ENCODE measurements around the gene NRP1.
"Not testable (repeated sequence)": the region's sequence is repeated elsewhere in the genome, so short reads cannot be mapped to it uniquely, and the experiment has no call there.

NRP1 gene

DNA sequence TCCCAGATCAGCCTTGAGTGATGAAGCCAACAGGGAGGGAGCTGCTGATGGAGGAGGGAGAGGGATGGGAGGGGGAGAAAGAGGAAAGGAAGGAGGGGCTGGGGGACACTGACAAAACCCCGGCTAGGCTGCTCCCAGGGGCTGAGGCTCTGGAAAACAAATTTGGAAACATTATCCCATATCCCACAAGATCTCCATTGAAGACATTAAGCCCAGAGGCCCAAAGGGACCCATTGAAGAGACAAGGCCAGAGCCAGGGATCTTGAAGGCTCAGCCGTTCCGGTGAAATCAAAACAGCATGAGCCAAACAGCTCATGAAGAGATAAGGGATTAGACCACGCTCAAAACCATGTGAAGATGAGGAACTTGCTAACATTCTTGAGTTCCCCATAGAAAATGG lies 192.2 kb downstream of the NRP1 start:
- no peak for FAIRE-seq

GRCh38 chr10:33141251-33141650 lies 193.2 kb downstream of the NRP1 start:
- no peak for FAIRE-seq

DNA sequence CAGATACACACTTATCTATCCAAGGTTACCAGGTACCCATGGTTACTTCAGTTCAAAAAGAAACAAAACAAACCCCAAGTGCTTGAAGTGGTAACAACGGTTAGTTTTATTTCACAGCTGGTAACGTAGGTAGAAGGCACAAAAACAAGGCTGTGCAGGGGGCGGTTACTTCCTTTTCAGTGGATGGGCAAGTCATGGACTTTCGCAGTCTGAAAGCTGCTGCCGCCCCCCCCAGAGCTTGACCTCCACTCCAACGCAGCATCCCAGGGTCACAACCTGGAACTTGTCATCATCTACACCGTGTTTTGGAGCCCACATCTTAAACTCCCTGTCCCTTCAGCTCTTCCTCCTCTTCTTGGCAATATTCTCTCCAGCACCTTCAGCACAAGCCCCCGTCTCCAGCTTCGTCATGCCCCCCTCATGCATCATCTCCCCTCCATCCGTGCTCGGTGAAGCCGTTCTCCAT lies 195.3 kb downstream of the NRP1 start:
- no peak for FAIRE-seq

GRCh38 chr10:33138686-33139085 lies 195.8 kb downstream of the NRP1 start:
- not testable (repeated sequence) for FAIRE-seq

GRCh38 chr10:33137356-33138005 lies 197.0 kb downstream of the NRP1 start:
- no peak for FAIRE-seq

DNA sequence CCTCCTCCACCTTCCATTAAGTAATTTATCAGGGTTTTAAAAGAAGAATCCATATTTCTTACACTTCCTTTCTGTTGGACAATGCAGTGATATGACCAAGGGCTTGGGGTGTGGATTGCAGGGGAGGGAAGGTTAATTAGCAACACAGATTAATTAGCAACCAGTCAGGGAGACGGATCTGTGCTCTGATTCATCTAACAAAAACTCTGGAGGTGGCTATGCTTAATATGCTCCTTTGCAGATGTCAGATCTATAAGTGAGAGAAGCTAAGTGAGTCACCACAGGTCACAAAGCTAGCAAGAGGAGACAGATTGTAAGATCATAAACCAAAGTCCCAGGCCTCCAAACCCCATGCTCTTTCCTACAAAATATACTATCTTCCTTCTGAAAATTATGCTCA lies 197.7 kb downstream of the NRP1 start:
- no peak for FAIRE-seq

GRCh38 chr10:33136271-33136670 lies 198.2 kb downstream of the NRP1 start:
- no peak for FAIRE-seq

DNA sequence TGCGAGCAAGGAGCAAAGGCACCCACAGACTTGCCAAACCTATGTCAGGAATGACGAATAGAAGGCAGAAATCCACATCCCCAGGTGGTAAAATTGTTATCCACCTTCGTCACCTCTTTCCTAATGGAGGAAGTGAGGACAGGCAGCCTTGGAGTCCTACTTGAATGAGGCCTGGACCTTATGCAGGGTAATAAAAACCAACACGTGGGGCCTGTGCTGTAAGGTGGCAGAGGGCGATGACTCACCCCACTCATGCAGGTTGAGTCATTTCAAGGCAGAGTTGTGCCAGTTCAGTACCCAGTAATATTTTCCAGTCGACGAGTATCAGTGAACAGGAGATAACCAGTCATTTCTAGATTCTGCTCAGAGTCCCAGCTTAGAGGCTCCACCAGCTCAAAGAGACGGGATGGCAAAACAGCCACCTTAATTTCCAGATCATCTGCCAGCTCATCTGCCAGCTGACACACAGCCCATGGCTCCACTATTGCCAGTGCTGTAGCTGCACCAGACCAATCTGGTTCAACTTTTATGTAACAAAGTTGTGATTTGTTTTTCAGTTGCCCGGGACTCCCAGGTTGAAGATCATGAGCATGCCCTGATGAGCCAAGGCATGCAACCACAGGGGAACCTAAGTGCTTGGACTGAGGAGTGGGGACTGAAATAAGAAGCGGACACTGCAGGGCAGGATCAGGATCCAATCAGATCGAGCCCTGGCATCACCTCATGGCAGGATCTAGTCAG lies 200.3 kb downstream of the NRP1 start:
- no peak for FAIRE-seq

DNA sequence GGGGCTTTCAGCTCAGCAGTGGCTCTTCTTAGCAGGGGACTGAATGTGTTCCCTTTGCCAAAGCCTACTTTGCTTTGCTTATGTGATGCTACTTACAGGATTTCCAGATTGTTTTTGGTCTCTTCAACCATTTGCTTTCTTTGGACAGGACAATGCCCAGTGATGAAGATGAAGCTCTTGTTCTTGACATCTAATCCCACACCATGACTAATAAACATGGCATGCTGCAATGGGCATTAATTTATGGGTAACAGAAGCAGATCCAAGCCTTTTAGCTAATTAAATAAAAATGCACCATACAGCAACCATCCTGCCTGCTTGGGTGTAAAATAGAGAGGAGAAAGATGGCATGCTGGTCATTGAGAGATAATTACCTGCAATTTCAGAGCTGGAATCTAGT lies 200.9 kb downstream of the NRP1 start:
- no peak for FAIRE-seq

DNA sequence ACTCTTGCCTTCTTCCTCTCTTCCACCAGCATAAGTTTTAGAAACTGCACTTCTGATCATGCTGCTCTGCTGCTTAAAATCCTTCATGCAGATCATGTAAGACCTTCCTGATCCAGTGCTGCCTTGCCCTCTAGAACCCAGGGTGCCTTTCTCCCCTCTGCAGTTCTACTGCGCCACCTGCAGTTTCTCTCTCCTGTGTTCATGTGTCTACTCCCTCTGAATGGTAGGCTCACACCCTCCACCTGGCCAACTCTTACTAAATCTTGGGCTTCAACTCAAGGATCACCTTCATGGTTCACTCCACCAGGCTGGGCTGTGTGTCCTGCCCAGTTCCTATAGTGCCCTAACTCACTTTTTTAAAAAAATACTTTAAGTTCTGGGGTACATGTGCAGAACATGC lies 201.8 kb downstream of the NRP1 start:
- FAIRE-seq: no peak

- FAIRE-seq: no peak
These were observed 204.5 kb downstream of the NRP1 start for GRCh38 chr10:33129996-33130386.

DNA sequence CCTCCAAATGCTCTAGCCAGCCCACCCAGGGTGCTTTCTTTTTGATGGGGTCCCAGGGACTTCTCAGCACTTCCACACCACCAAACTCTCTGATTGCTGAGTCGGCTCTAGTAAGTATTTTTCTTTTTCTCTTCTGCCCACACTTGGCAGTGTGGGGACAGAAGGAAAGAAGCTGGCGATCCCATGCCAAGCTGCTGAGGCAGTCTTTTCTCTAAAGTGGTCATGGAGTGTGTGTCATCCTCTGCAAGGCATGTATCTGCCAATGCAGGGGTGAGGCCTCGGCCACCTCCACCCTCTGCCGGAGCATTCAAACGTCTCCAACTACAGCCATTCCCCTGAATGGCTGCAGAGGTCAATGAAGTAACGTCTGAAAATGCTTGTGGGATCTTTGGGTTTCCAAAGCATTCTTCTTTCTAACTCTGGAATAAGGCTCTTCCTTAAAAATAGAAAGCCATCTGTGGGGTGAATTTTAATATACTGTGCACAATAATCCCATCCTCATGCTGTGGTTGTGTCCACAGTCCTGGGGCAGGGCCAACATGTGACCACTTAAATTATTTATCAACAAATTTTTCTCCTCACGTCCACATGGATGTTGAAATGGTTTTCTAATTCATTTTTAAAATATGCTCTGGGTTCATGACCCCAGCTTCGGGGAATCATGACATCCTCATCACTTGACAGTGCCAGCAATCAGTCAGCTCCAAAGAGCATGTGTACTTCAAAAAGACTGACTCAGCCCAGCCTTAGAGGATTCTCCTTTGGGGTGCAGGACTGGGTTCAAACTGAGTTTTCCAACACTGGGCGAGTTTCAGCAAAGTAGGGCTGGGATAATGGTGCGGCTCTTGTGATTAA lies 205.1 kb downstream of the NRP1 start:
- no peak for FAIRE-seq

- no peak for FAIRE-seq
These were observed 206.8 kb downstream of the NRP1 start for GRCh38 chr10:33127622-33128021.

Measured in TTC549 (cell line).